Smooth muscle cell (in vitro differentiated cells): Measurements from ENCODE around the gene KCNJ8. TPM values are rescaled to one million over a fixed set of nuclear protein-coding genes. Genes with fewer than 3 reads are reported as not detected.

Experiments used
- DNase-seq: peaks from one replicate; lab custom pipeline; 2025; ENCODE audit not compliant: unreplicated experiment; lab: John Stamatoyannopoulos, UW
- H2AFZ ChIP-seq: fragments of 200-600 bp; sonication (generic); 2 replicates; pipeline ENCODE4 v1.6.0; 2016; ENCODE audit warnings: antibody characterized with exemption, low read depth, mild to moderate bottlenecking
- H3F3A ChIP-seq: fragments of 200-600 bp; sonication (generic); 2 replicates; pipeline ENCODE4 v1.6.0; 2017; ENCODE audit warnings: antibody characterized with exemption, low read depth
- H3K27ac ChIP-seq: fragments of 200-600 bp; sonication (generic); 2 replicates; pipeline ENCODE4 v1.5.1; 2016; ENCODE audit warnings: low read depth, mild to moderate bottlenecking
- H3K27me3 ChIP-seq: fragments of 200-600 bp; sonication (generic); 2 replicates; pipeline ENCODE4 v1.6.1; 2016; ENCODE audit warnings: low read depth, mild to moderate bottlenecking
- H3K36me3 ChIP-seq: fragments of 200-600 bp; sonication (generic); 2 replicates; pipeline ENCODE4 v1.5.1; 2016; ENCODE audit warnings: low read depth
- H3K4me1 ChIP-seq: fragments of 200-600 bp; sonication (generic); 2 replicates; pipeline ENCODE4 v1.5.1; 2016; ENCODE audit warnings: low read depth
- H3K4me2 ChIP-seq: fragments of 200-600 bp; sonication (generic); 2 replicates; pipeline ENCODE4 v1.6.0; 2016; ENCODE audit warnings: mild to moderate bottlenecking
- H3K4me3 ChIP-seq: fragments of 200-600 bp; sonication (generic); 2 replicates; pipeline ENCODE4 v1.5.1; 2016; ENCODE audit warnings: mild to moderate bottlenecking
- H3K79me2 ChIP-seq: fragments of 200-600 bp; sonication (generic); 2 replicates; pipeline ENCODE4 v1.6.0; 2016; ENCODE audit warnings: low read depth, mild to moderate bottlenecking
- H3K9ac ChIP-seq: fragments of 200-600 bp; sonication (generic); 2 replicates; pipeline ENCODE4 v1.6.0; 2016; ENCODE audit warnings: low read depth
- H3K9me3 ChIP-seq: fragments of 200-600 bp; sonication (generic); replicated peaks from 2 replicates; pipeline ENCODE4 v1.5.1; 2016; ENCODE audit warnings: low read depth
- H4K20me1 ChIP-seq: fragments of 200-600 bp; sonication (generic); 2 replicates; pipeline ENCODE4 v1.6.0; 2016; ENCODE audit warnings: low read depth
- CTCF ChIP-seq: fragments of 200-600 bp; sonication (generic); IDR thresholded peaks from 2 replicates; pipeline ENCODE4 v1.5.1; 2017; ENCODE audit warnings: borderline replicate concordance, mild to moderate bottlenecking, antibody characterized with exemption; ENCODE audit not compliant: insufficient read depth, poor library complexity, severe bottlenecking
- WGBS: methylation state at CpG from one replicate; pipeline ENCODE4 v1.1.7; 2016; ENCODE audit warnings: low lambda C conversion rate; 5-methylcytosine and 5-hydroxymethylcytosine counted together
- polyA plus RNA-seq: library from polyadenylated mRNA; unstranded; fragments of >200 nt; fragmentation: Nextera tagmentation; extraction: Ambion mirVana; gene quantifications from 2 replicates; pipeline ENCODE4 v1.2.1, GENCODE V29; 2016
- total RNA-seq: library from RNA; depleted of rRNA; stranded (reverse); fragments of >200 nt; gene quantifications from 2 replicates; pipeline ENCODE4 v1.2.3, GENCODE V29; 2014

KCNJ8 gene
- total and polyA plus RNA-seq, 2 experiments from 2014 or later: not detected

DNA sequence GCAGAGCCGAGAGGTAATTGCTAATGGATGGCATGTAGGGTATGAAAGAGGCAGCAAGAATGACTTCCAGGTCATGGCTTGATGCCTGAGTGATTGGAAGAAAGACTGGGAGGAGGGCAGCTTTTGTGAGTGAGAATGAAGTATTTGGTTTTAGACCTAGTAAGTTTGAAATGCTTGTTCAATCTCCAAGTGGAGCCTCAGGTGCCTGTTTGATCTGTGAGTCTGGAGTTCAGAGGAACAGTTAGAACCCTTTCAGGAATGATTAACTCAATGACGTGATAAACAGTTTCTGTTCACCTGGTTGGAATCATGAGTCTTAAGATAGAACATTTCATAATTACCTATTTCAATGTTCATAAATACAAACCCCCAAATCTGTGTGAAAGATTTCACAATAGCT is 10.4 kb downstream of the KCNJ8 start:
- H3K4me3 ChIP-seq: no peak overlapping the region
- no peaks in the 10 kb centered on the region for H3F3A ChIP-seq
- no peaks in the 10 kb centered on the region for H3K79me2 ChIP-seq
- H4K20me1 ChIP-seq: no peaks in the 10 kb centered on the region
- no peaks in the 10 kb centered on the region for H3K9me3 ChIP-seq
- H3K27me3 ChIP-seq: no peaks in the 10 kb centered on the region
- H2AFZ ChIP-seq: no peak overlapping the region
- no peaks in the 10 kb centered on the region for H3K36me3 ChIP-seq
- WGBS: 84% methylated on average over 2 of the region's 2 CpGs
- no peak overlapping the region for H3K9ac ChIP-seq
- H3K4me2 ChIP-seq: no peak overlapping the region
- DNase-seq: no peak
- H3K4me1 ChIP-seq: no peaks in the 10 kb centered on the region
- TF ChIP-seq CTCF: no peak
- H3K27ac ChIP-seq: no peak overlapping the region

GRCh38 chr12:21763531-21763930 is 11.0 kb downstream of the KCNJ8 start:
- DNase-seq: no peak
- no peaks in the 10 kb centered on the region for H3K27me3 ChIP-seq
- no peak overlapping the region for H3K27ac ChIP-seq
- H3K4me2 ChIP-seq: no peak overlapping the region
- H3K9me3 ChIP-seq: no peaks in the 10 kb centered on the region
- H3K79me2 ChIP-seq: no peaks in the 10 kb centered on the region
- no peaks in the 10 kb centered on the region for H3K4me1 ChIP-seq
- no peak overlapping the region for H2AFZ ChIP-seq
- 91% methylated on average over 2 of the region's 2 CpGs for WGBS
- H3K4me3 ChIP-seq: no peak overlapping the region
- no peaks in the 10 kb centered on the region for H3F3A ChIP-seq
- no peaks in the 10 kb centered on the region for H4K20me1 ChIP-seq
- no peaks in the 10 kb centered on the region for H3K36me3 ChIP-seq
- no peak for TF ChIP-seq CTCF
- H3K9ac ChIP-seq: no peak overlapping the region

GRCh38 chr12:21759737-21760136 is 14.8 kb downstream of the KCNJ8 start:
- no peak overlapping the region for H3K4me3 ChIP-seq
- no peak for TF ChIP-seq CTCF
- no peaks in the 10 kb centered on the region for H3K27me3 ChIP-seq
- DNase-seq: no peak
- no peak overlapping the region for H3K27ac ChIP-seq
- no peak overlapping the region for H3K4me2 ChIP-seq
- no peaks in the 10 kb centered on the region for H3K9me3 ChIP-seq
- 92% methylated on average over 5 of the region's 5 CpGs for WGBS
- no peak overlapping the region for H3K9ac ChIP-seq
- H3K79me2 ChIP-seq: no peaks in the 10 kb centered on the region
- H3F3A ChIP-seq: no peaks in the 10 kb centered on the region
- no peaks in the 10 kb centered on the region for H3K4me1 ChIP-seq
- H3K36me3 ChIP-seq: no peaks in the 10 kb centered on the region
- no peak overlapping the region for H2AFZ ChIP-seq
- no peaks in the 10 kb centered on the region for H4K20me1 ChIP-seq

- H3K36me3 ChIP-seq: no peaks in the 10 kb centered on the region
- WGBS: 76% methylated on average over 2 of the region's 2 CpGs
- H3K9ac ChIP-seq: no peak overlapping the region
- no peak overlapping the region for H3K4me2 ChIP-seq
- no peaks in the 10 kb centered on the region for H4K20me1 ChIP-seq
- H2AFZ ChIP-seq: no peak overlapping the region
- H3K4me1 ChIP-seq: no peaks in the 10 kb centered on the region
- no peak overlapping the region for H3K4me3 ChIP-seq
- no peak for TF ChIP-seq CTCF
- H3K27ac ChIP-seq: no peak overlapping the region
- H3K79me2 ChIP-seq: no peaks in the 10 kb centered on the region
- H3K27me3 ChIP-seq: no peaks in the 10 kb centered on the region
- no peaks in the 10 kb centered on the region for H3K9me3 ChIP-seq
- no peaks in the 10 kb centered on the region for H3F3A ChIP-seq
- DNase-seq: no peak
Measured at GRCh38 chr12:21757735-21758134, 16.8 kb downstream of the KCNJ8 start.
